HG02943 (cell line): Measurements from ENCODE around the gene CEPT1.

Experiments used
- ATAC-seq: cut with Tn5 transposase; IDR thresholded peaks from one replicate; pipeline ENCODE4 v1.9.1; 2021; ENCODE audit warnings: mild to moderate bottlenecking, low read depth, moderate library complexity; ENCODE audit not compliant: unreplicated experiment

Gene CEPT1

GRCh38 chr1:111223126-111223685 is 83.2 kb downstream of the CEPT1 start:
- no peak for ATAC-seq

GRCh38 chr1:111225091-111225490 is 85.1 kb downstream of the CEPT1 start:
- no peak for ATAC-seq

- ATAC-seq: no peak
These were observed 85.8 kb downstream of the CEPT1 start for GRCh38 chr1:111225717-111226400.

- no peak for ATAC-seq
These were observed 87.4 kb downstream of the CEPT1 start, which contains the start of gene CHI3L2 for GRCh38 chr1:111227434-111227833. Gene CHI3L2, plus strand, starts transcription at chr1:111227713. Its CDS starts 17 bp downstream, at chr1:111227730.

GRCh38 chr1:111227851-111228747 is 88.1 kb downstream of the CEPT1 start:
- no peak for ATAC-seq

GRCh38 chr1:111228748-111229126 is 88.7 kb downstream of the CEPT1 start:
- ATAC-seq: no peak

GRCh38 chr1:111232134-111232533 is 92.1 kb downstream of the CEPT1 start:
- no peak for ATAC-seq

- ATAC-seq: no peak
These were observed 94.2 kb downstream of the CEPT1 start for GRCh38 chr1:111234258-111234657.
